Caki2 (cell line): ENCODE data around the gene SHC3. TPM values are rescaled to one million over a fixed set of nuclear protein-coding genes. Genes with fewer than 3 reads are reported as not detected.

Source experiments
- DNase-seq: peaks from one replicate; pipeline ENCODE4 v3.0.0-alpha.2; 2015; ENCODE audit warnings: low read depth
- in situ Hi-C: cut with HindIII; loops from 2 replicates; pipeline ENCODE4 v1.10.0; 2016; ENCODE audit warnings: low sequenced_read_pairs, low pct_unique_long_range_greater_than_20kb, mixed read lengths
- total RNA-seq: library from RNA; depleted of rRNA; stranded (reverse); fragments of >200 nt; shearing (Covaris generic); gene quantifications from 2 replicates; pipeline ENCODE4 v1.2.3, GENCODE V29; 2014; ENCODE audit warnings: low replicate concordance

Gene SHC3
- total RNA-seq, 1 experiment from 2014 or later: 1.0 TPM

DNA sequence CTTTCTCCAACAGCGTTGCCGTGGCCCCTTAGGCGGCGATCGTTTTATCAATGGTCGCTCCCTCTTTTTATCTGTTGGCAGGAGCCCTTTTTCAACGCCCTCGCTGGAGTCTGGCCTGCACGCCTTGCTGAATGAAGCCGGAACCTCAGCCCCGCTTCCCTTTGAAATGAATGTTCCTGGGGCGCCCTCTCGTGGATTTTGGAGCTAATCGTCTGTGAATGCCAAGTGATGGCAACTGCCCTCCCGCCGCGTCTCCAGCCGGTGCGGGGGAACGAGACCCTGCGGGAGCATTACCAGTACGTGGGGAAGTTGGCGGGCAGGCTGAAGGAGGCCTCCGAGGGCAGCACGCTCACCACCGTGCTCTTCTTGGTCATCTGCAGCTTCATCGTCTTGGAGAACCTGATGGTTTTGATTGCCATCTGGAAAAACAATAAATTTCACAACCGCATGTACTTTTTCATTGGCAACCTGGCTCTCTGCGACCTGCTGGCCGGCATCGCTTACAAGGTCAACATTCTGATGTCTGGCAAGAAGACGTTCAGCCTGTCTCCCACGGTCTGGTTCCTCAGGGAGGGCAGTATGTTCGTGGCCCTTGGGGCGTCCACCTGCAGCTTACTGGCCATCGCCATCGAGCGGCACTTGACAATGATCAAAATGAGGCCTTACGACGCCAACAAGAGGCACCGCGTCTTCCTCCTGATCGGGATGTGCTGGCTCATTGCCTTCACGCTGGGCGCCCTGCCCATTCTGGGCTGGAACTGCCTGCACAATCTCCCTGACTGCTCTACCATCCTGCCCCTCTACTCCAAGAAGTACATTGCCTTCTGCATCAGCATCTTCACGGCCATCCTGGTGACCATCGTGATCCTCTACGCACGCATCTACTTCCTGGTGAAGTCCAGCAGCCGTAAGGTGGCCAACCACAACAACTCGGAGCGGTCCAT lies 177.4 kb downstream of the SHC3 start:
- peak; percentile 31 for DNase-seq
- in situ Hi-C loops: no loop called here

DNA sequence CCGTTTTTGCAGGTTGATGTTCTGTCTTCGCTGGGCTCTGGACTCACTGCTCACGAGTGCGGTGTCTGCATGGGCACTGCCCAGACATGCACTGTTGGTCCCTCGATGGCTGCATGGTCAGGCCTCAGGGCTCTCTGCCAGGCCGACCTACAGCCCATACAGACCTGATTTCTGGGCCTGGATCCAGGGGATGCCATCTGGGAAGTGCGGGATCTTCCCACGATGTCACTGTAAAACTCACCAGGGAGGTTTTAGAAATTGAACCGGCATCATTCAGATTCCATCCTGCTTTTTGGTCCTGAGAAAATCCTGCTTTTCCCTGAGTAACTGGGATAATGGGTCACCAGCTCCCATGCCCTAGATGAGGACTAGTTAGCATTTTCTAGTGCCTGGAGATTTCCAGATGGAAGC lies 178.2 kb downstream of the SHC3 start:
- DNase-seq: no peak
- in situ Hi-C loops: no loop called here

DNA sequence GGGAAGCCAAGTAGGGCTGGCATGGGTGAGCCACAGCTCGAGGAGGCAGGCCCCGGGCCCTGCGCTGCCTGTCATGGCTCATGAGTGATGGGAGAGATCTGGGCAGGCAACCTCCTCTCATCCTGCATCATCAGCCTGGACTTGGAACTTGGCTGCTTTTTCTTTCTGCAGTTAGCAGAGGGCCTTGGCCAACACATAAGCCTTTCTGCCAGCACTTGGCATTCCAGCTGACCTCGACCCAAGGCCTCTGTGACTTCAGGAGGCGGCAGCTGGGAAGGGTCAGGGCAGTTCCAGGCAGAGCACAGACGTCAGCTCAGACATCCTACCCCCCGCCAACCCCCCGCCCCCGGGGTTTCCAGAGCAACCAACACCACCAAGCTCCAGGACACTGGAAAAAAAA lies 179.7 kb downstream of the SHC3 start:
- DNase-seq: no peak
- in situ Hi-C loops: no loop called here

DNA sequence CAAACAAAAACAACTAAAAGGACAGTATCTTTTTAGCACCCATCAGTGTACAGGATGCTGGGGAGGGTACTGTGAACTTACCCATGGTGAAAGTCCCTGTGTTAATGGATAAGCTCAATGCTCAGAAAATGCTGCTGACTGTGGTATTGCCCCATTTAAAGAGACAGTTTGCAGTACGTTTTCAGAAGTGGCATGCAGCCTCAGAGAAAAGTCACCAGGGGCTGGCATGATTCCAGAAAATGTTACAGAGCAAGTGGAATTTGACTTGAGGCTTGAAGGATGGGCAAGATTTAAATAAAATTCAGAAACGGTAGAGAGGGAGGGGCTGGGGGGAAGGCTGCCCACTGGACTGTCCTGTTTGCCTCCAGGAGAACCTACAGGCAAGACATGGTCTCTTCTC lies 180.1 kb downstream of the SHC3 start:
- DNase-seq: peak; percentile 59
- in situ Hi-C loops: no loop called here

DNA sequence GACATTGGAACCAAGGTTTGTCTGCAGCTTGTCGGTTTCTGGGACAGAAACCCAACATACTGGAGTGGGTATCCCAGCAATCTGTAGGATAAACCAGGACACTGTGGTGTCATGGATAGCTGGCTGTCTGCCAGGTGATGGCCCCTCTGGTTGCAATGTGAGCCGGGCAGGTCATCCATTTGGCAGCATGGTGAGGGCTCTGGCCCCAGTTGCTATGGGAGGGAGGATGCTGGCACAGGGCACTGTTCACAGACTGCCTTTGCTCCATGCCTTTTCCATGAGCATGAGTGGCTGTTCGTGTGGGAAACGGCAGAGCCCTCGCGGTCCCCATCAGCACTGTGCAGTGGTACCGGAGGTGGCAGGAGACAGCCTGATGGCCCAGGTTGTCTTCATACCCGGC lies 181.0 kb downstream of the SHC3 start:
- in situ Hi-C loops: no loop called here
- no peak for DNase-seq

DNA sequence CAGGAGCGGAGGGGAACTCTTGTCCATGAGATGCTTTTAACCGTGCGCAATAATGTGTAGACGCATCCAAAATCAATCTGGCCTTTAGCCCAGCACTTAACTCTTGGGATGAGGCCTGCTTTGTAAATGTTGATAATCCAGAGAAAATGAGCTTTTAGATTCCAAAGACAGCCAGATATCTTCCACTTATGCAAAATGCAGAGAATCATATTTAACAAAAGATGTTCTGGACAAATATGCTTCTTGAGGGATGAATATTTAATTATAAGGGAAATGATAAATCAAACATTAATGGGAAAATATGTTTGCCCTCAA lies 181.7 kb downstream of the SHC3 start:
- no peak for DNase-seq
- in situ Hi-C loops: no loop called here

DNA sequence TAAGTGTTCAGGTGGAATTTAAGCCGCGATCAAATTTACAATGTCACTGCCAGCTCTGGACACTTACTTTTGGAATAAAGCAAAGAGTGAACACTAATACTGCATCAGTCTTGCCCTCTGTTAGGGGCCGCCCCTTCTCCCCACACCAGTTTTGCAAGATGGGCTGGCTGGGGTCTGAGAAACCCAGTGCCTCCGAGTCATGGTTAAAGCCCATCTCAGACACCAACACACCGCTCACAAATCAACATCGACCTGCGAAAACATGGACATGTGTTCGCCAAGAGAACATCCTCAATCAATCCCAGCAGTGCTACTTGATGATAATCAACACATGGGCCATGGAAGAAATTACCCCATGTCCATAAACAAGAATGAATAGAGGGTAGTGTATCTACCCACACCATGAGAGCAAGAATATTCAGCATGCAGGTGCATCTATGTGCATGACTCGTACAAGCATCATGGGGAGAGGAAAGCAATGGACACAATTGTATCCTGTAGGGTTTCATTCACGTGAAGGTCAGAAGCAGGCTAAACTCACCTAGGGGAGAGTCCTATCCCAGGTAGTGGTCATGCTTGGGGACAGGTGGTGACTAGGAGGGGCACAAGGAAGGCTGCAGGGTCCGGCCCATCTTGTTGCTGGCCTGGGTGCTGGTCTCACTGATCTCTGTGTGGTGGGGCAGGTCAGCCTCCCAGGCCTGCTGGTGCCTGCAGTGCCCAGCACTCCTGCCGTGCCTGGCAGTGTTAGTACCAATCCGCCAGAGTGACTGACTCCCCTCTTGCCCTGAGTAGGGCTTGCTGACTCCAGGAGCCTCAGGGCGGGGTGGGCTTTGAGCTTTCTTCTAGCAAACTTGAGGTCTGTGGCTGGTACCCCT lies 182.3 kb downstream of the SHC3 start:
- in situ Hi-C loops: no loop called here

DNA sequence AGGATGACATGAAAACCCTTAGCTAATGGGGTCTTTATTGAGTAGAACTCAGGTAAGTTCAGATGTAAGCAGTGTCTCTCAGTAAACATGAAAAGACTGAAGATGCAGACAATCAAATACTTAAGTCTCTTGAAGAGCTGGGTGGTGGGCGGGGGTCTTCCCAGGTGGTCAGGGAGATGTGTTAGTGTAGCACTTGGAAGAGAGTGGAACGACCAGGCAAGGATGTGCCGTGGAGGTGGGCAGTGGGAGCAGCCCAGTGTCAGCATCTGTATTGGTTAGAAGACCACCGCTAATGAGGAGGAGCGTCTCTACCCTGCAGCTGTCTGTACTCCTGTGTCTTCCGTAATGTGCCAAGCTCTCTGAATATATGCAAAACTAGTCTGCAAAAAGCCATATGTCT lies 183.0 kb downstream of the SHC3 start:
- in situ Hi-C loops: no loop called here
- DNase-seq: no peak

More for the DNA sequence above, 182.3 kb downstream of the SHC3 start:
- no peak for DNase-seq

DNA sequence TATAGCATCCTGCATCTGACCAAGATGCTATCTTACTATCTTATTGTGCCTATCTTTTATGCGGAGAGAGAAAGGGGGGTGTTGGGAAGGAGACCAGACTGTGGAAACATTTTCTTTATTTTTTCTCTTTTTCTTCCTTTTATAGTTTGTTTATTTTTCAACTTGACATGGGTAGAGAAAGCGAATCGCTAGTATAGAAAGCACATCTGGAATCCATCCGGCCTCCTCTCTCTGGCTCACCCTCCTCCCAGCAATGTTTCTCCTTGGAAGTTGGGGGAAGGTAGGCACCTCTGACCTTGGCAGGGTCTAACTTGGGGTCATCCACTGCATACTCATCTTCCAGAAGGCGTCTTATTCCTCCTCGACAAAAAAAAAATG lies 183.4 kb downstream of the SHC3 start:
- DNase-seq: no peak
- in situ Hi-C loops: no loop called here

DNA sequence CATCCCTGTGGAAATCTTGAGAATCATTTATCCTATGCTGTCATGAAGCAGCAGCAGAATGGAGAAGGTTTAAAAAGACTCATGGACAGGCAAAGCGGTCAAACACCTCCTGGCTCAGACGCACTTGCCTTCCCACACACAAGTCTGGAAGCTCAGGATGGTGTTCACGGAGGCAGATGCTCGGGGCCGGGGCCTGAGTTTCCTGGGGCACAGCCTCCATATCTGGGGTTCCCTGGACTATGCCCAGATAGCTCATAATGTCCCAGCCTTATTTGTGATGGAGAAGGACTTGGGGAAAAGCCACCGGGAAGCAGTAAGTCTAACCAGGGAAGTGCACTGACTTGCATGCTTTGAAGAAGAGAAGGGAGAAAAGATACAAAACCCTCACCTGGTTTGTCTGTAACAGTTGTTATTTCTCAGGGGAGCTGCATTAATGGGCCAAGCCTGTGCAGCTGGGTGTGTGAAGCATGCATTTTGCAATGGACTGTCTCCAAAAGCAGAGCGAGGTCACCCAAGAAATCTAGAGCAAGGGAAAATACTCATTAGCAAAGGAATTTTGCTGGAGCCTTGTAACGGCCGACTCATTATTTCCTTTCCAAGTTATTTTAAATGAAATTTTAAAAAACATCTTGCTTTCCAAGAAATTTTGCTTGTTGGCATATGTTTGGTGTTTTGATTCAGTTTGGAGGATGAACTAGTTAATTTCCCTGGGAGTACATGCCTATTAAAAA lies 184.0 kb downstream of the SHC3 start:
- DNase-seq: no peak
- in situ Hi-C loops: no loop called here

DNA sequence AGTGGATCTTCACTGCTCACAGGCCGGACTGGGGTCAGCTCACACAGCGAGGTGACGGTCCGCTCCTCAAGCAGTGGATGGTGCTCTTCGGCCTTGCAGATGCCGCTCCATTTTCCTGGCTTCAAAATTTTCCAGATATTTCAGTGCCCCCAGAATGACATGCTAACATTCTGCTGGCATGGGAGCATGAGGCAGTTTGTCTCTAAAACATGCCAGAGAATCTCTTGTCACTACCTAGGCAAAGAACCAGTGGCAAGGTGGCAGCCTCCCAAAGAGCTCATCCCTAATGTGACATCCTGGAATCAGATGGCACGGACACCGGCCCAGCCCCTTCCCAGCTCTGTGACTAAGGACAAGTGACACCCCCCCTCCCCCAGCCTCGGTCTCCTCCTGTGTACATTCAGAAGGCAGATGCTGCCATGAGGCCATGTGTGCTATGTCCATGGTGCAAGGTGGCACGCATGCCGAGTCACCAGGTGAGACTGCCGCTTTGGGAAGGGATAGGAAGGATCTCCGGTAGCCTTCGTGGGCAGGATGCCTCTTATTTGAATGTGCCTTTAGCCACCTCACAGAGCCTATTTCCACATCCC lies 184.7 kb downstream of the SHC3 start:
- in situ Hi-C loops: no loop called here
- DNase-seq: no peak

DNA sequence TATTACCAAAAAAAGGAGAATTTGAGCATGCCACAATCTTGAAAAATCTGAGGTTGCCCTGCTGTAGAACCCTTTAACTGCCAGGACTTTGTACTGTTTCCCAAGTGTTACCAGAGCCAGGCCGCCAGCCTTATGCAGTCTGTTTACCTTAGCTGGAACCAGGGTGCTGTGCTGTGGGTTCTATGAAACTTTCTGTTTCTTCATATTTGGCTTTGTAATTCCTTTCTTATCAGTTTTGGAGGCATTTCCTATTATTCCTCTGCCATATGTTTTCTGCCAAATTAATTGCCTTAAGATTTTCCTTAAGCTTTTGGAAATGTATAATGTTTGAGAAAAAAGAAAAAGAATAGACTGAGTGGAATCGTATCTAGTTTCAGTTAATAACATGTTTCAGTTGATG lies 185.3 kb downstream of the SHC3 start:
- in situ Hi-C loops: no loop called here
- DNase-seq: no peak

DNA sequence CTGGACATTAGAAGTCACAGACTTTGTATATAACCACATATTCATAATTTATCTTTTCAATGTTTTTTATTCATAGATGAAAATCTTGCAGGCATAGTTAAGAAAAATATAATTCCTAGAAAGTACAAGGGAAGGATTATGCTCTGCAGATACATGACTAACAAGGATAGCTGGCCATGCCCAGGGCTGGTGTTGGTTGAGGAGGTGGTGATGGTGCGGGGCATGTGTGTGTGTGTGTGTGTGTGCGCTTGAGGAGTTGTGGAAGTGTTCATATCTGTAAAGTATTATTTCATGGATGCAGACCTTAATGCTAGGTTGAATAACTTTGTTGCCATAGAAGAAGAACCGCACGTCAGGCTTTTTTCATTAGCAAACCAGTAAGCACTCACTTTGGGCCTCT lies 186.1 kb downstream of the SHC3 start:
- in situ Hi-C loops: no loop called here
- DNase-seq: no peak

DNA sequence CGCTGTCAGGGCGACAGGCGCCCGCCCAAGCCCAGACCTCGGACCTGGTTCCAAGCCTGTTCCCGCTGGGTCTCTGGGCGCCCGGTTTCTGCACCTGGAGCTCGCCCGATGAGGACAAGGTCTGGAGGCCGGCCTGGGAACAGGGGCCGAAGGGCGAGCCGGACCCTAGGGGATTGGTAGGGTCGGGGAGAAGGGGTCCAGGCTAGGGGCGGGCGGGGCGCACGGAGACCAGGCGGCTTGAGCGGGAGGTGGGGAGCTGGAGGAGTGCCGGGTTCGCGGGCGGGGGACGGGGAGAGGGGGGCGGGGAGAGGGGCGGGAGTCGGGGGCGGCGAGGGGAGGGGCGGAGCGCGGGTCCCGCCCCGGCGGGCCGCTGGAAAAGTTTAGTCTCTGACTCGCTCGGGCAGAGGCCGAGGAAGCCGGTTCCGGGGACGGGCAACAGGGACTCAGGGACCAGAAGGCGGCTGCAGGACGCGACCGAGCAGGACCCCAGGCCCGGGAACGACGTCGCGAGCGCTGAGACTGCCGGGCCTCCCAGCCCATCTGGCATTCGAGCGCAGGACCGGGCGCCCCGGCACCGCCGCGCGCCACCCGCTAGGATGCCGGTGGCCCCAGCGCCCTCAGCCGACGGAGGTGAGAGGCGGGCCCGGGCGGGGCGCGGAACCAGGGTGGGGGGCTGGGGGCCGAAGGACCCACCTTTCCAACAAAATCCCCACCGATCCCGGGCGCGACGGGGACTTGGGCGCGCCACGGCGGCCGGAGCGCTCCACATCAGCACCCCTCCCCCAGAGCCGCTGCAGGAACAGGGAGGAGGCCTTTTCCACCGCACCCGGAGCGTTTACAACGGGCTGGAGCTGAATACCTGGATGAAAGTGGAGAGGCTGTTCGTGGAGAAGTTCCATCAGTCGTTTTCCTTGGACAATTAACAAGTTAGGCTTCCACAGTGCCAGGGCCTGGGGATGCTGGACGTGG lies 187.3 kb downstream of the SHC3 start, which contains the start of gene S1PR3:
Gene S1PR3 (plus strand): TSS at position 403 of the 969 bp plus-strand sequence. CDS start 9,733 bp downstream, outside the sequence.
- in situ Hi-C loops: no loop called here
- peak; percentile 42 for DNase-seq

DNA sequence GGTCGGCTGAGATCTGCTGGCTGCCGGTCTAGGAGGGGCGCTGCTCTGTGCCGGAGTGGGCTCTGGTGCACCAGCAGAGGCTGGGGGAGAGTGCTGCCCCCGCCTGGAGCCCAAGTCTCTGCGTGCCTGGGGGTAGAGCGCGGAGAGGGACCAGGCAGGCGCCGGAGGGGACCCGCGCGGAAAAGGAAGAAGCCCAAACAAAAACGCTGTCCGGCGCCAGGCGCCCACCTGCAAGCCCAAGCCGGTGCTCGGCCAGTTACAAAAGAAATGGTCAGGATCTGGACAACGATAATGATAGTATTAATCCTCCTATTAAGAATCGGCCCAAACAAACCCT lies 187.9 kb downstream of the SHC3 start:
- in situ Hi-C loops: no loop called here
- DNase-seq: no peak

DNA sequence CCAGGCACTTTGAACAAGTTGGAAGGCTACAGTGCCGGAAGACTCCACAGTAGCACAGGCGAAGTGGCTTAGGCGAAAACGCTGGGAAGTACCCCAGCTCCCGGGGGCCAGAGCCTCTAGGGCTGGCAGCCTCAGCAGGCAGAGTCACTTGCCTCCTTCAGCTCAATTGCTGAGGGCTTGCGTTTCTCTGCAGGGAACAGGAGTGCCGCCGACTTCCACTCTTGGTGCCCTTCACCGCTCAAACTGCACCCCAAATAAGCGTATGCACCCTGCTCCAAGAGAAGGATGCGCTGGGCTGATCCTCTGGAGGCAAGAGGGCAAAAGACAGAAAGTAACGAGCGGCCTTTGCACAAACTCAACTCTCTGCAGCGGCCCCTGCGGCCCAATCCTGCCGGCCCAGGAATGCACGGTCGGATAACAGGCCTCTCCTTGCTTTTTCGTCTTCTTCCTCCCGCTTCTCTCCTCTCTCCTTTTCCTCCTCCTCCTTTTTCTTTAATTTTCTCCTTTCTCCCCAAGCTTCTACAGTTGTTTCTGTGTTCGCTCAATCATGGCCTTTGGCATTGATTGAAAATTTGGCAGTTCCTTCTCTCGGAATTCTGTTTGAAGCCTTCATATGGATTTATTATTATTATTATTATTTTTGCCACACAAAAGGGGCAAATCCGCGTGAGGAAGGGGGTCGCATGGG lies 188.4 kb downstream of the SHC3 start:
- in situ Hi-C loops: no loop called here
- DNase-seq: no peak
